K562 (cell line): ENCODE data around the gene BEND6. TPM values are rescaled to one million over a fixed set of nuclear protein-coding genes. Genes with fewer than 3 reads are reported as not detected.

Experiments used
- ATAC-seq: fragments of 200-7000 bp; cut with Tn5 transposase; 3 replicates; pipeline ENCODE4 v1.9.1; 2020; ENCODE audit warnings: moderate library complexity
- BruUV-seq: library from RNA; stranded (reverse); fragments of 400-500 nt; replicated peaks from 2 replicates; lab custom pipeline; 2021; lab: Mats Ljungman, UMichigan
- CTCF ChIA-PET: fragments of 300-600 bp; formaldehyde crosslinking; extraction: SDS; loops from one replicate; lab custom pipeline; 2021; ENCODE audit warnings: low intra/inter-chr PET ratio; lab: Yijun Ruan, JAX
- POLR2A ChIA-PET: fragments of 300-600, 350-650 bp; sonication (Branson Sonifier 250); formaldehyde crosslinking; extraction: SDS; loops from one replicate; lab custom pipeline; 2021; ENCODE audit warnings: antibody characterized with exemption, inconsistent platforms; lab: Yijun Ruan, JAX
- DNase-seq, 4 experiments: peaks; one replicate each; pipeline versions ENCODE4 v3.0.0 to v3.0.0-alpha.2; 2011 to 2018; ENCODE audit warnings: low spot score in 3 of 4, mixed read lengths in 3 of 4; ENCODE audit errors: extremely low read depth in 1 of 4
- FAIRE-seq: peaks from 2 replicates; lab custom pipeline; 2011; peaks lifted over from hg19 to GRCh38; lab: Jason Lieb, UNC
- H2AFZ ChIP-seq: 2 replicates; pipeline ENCODE4 v1.6.0; 2011; ENCODE audit warnings: low read depth, low read length, control low read depth, inconsistent platforms
- H3K27ac ChIP-seq: fragments of 200-600 bp; 3 replicates; pipeline ENCODE4 v1.8.0; 2011; ENCODE audit warnings: low read depth, mild to moderate bottlenecking, control low read depth, inconsistent platforms, low read length, moderate library complexity, mixed read lengths; ENCODE audit errors: extremely low read depth
- H3K27me3 ChIP-seq, 2 experiments: fragments of 300-600 bp in 1 of 2; 2 replicates in 1 of 2; 3 replicates in 1 of 2; pipeline versions ENCODE4 v1.6.0 to v1.8.0; 2011; ENCODE audit warnings: inconsistent platforms in 2 of 2, low read length in 2 of 2, mild to moderate bottlenecking in 1 of 2, mixed read lengths in 1 of 2, moderate library complexity in 1 of 2; ENCODE audit not compliant: control insufficient read depth in 2 of 2, insufficient read depth in 2 of 2
- H3K36me3 ChIP-seq: fragments of 300-600 bp; 3 replicates; pipeline ENCODE4 v1.8.0; 2011; ENCODE audit warnings: mild to moderate bottlenecking, low read length, inconsistent platforms; ENCODE audit not compliant: control insufficient read depth, insufficient read depth
- H3K4me1 ChIP-seq, 2 experiments: fragments of 200-600 bp in 1 of 2; replicated peaks in 1 of 2; 2 replicates in 1 of 2; 3 replicates in 1 of 2; pipeline versions ENCODE4 v1.5.1 to v1.8.0; 2011; ENCODE audit warnings: inconsistent platforms in 2 of 2, low read length in 2 of 2, mild to moderate bottlenecking in 1 of 2, mixed read lengths in 1 of 2, moderate library complexity in 1 of 2; ENCODE audit not compliant: control insufficient read depth in 2 of 2, insufficient read depth in 2 of 2
- H3K4me2 ChIP-seq: 2 replicates; pipeline ENCODE4 v1.6.1; 2011; ENCODE audit warnings: low read length, control low read depth, inconsistent platforms, mixed read lengths; ENCODE audit not compliant: insufficient read depth
- H3K4me3 ChIP-seq: fragments of 200-600 bp; sonication (generic), shearing (Covaris generic); 2 replicates; pipeline ENCODE4 v1.5.1; 2016; ENCODE audit warnings: control low read depth, inconsistent platforms
- H3K79me2 ChIP-seq: fragments of 200-600 bp; 3 replicates; pipeline ENCODE4 v1.8.0; 2011; ENCODE audit warnings: low read length, inconsistent platforms; ENCODE audit not compliant: control insufficient read depth, insufficient read depth
- H3K9ac ChIP-seq, 2 experiments: 2 replicates each; pipeline versions ENCODE4 v1.6.0 to v1.6.1; 2011; ENCODE audit warnings: low read depth in 2 of 2, low read length in 2 of 2, control low read depth in 1 of 2, inconsistent platforms in 1 of 2, mild to moderate bottlenecking in 1 of 2, mixed read lengths in 1 of 2; ENCODE audit not compliant: insufficient read depth in 1 of 2
- H3K9me1 ChIP-seq: one replicate; pipeline ENCODE4 v1.6.0; 2011; ENCODE audit warnings: inconsistent platforms, mild to moderate bottlenecking, low read length, moderate library complexity; ENCODE audit not compliant: control insufficient read depth, insufficient read depth
- H3K9me3 ChIP-seq: replicated peaks from 2 replicates; pipeline ENCODE4 v1.5.1; 2011; ENCODE audit warnings: low read depth, low read length, inconsistent platforms; ENCODE audit not compliant: control insufficient read depth, insufficient read depth
- H4K20me1 ChIP-seq: replicated peaks from 2 replicates; pipeline ENCODE4 v1.6.1; 2011; ENCODE audit warnings: low read length, inconsistent platforms, mixed read lengths; ENCODE audit not compliant: control insufficient read depth, insufficient read depth
- C11orf30 ChIP-seq: fragments of 450-650 bp; IDR thresholded peaks from 2 replicates; pipeline ENCODE4 v1.6.1; 2016; ENCODE audit warnings: low read depth, mild to moderate bottlenecking
- CBFA2T2 ChIP-seq: fragments of 450-650 bp; conservative IDR thresholded peaks from 2 replicates; pipeline ENCODE4 v1.6.1; 2017; ENCODE audit warnings: mild to moderate bottlenecking
- CCNT2 ChIP-seq: IDR thresholded peaks from 2 replicates; pipeline ENCODE4 v1.6.1; 2011; ENCODE audit warnings: borderline replicate concordance, low read depth, mild to moderate bottlenecking, moderate library complexity, mixed read lengths, low read length; ENCODE audit not compliant: insufficient read length; ENCODE audit errors: extremely low read depth
- CEBPB ChIP-seq: fragments of 450-650 bp; IDR thresholded peaks from 2 replicates; pipeline ENCODE4 v1.6.1; 2016; ENCODE audit warnings: missing genetic modification characterization, missing compliant biosample characterization
- CHD2 ChIP-seq: IDR thresholded peaks from 2 replicates; pipeline ENCODE4 v1.6.1; 2011; ENCODE audit warnings: low read depth, low read length
- DPF2 ChIP-seq: fragments of 450-650 bp; IDR thresholded peaks from 2 replicates; pipeline ENCODE4 v1.6.1; 2016
- E2F3 ChIP-seq: fragments of 250-450 bp; sonication (Bioruptor Pico); IDR thresholded peaks from 2 replicates; pipeline ENCODE4 v1.4.0; 2020; ENCODE audit warnings: mild to moderate bottlenecking
- GTF2A2 ChIP-seq: IDR thresholded peaks from 2 replicates; pipeline ENCODE4 v1.6.1; 2016; ENCODE audit warnings: mild to moderate bottlenecking, missing genetic modification characterization, missing compliant biosample characterization
- HMG20B ChIP-seq: fragments of 250-450 bp; sonication (Bioruptor Pico); IDR thresholded peaks from 2 replicates; pipeline ENCODE4 v1.5.0; 2021; ENCODE audit warnings: mild to moderate bottlenecking
- MAFF ChIP-seq: IDR thresholded peaks from 2 replicates; pipeline ENCODE4 v1.6.1; 2012; ENCODE audit warnings: low read length, improper control_type of control experiment
- MAFG ChIP-seq: fragments of 450-650 bp; conservative IDR thresholded peaks from 2 replicates; pipeline ENCODE4 v1.6.1; 2016; ENCODE audit warnings: missing genetic modification characterization, missing compliant biosample characterization
- MAFK ChIP-seq: IDR thresholded peaks from 2 replicates; pipeline ENCODE4 v1.6.1; 2011; ENCODE audit warnings: low read length, improper control_type of control experiment
- NFE2 ChIP-seq: IDR thresholded peaks from 2 replicates; pipeline ENCODE4 v1.6.1; 2014; ENCODE audit warnings: antibody characterized with exemption, low read depth
- POLR3A ChIP-seq: IDR thresholded peaks from 2 replicates; pipeline ENCODE4 v1.6.1; 2011; ENCODE audit warnings: borderline replicate concordance, mild to moderate bottlenecking, moderate library complexity; ENCODE audit not compliant: insufficient read length, insufficient read depth; ENCODE audit errors: extremely low read depth
- PTTG1 ChIP-seq: fragments of 450-650 bp; IDR thresholded peaks from 2 replicates; pipeline ENCODE4 v1.6.1; 2016; ENCODE audit warnings: low read depth, mild to moderate bottlenecking, missing genetic modification characterization, missing compliant biosample characterization
- RBM15 ChIP-seq: fragments of 200-400 bp; formaldehyde crosslinking; IDR thresholded peaks from 2 replicates; pipeline ENCODE4 v1.6.1; 2018; ENCODE audit warnings: mild to moderate bottlenecking, low read length, moderate library complexity; ENCODE audit not compliant: insufficient read depth
- SREBF1 ChIP-seq: fragments of 150-350 bp; IDR thresholded peaks from 2 replicates; pipeline ENCODE4 v1.6.1; 2014; ENCODE audit warnings: antibody characterized with exemption, low read depth, low read length, borderline replicate concordance
- TRIM24 ChIP-seq, 2 experiments: fragments of 450-650 bp; IDR thresholded peaks; 2 replicates each; pipeline ENCODE4 v1.6.1; 2016
- ZKSCAN3 ChIP-seq: fragments of 250-450 bp; sonication (Bioruptor Pico); IDR thresholded peaks from 2 replicates; pipeline ENCODE4 v1.4.0; 2020
- ZNF316 ChIP-seq: fragments of 450-650 bp; IDR thresholded peaks from 2 replicates; pipeline ENCODE4 v1.6.1; 2016
- WGBS: fragments of 100-300 bp; shearing (Covaris generic); methylation state at CpG from one replicate; pipeline ENCODE4 v1.1.6; 2016; ENCODE audit warnings: low coverage, mixed read lengths; ENCODE audit not compliant: insufficient coverage; ENCODE audit errors: missing lambda C conversion rate; 5-methylcytosine and 5-hydroxymethylcytosine counted together
- in situ Hi-C: fragments of 300-500 bp; cut with MboI; formaldehyde crosslinking; loops from 4 replicates; pipeline ENCODE4 v1.15.0; 2018; ENCODE audit warnings: inconsistent platforms, mixed read lengths
- intact Hi-C: fragments of 100-400 bp; cut with micrococcal nuclease; formaldehyde crosslinking; loops from 2 replicates; pipeline ENCODE4 v1.14.2; 2022
- polyA plus RNA-seq, 8 experiments: library from polyadenylated mRNA; depleted of rRNA in 4 of 8; stranded (reverse) in 5 of 8; unstranded in 3 of 8; fragments of >200 nt; fragmentation: Nextera tagmentation in 2 of 8; fragmentation: Illumina TruSeq in 1 of 8; extraction: Ambion mirVana in 2 of 8; extraction: Trizol in 1 of 8; gene quantifications; 2 replicates each; pipeline versions ENCODE4 v1.2.1 to v1.2.3, GENCODE V29; 2011 to 2014; ENCODE audit warnings: inconsistent platforms in 1 of 8, missing spikeins in 1 of 8
- total RNA-seq, 7 experiments: library from RNA; depleted of rRNA in 6 of 7; stranded (reverse); fragments of >200 nt in 6 of 7; fragmentation: Illumina TruSeq in 2 of 7; extraction: Trizol in 2 of 7; gene quantifications; 2 replicates each; pipeline versions ENCODE4 v1.2.1 to v1.2.3, GENCODE V29; 2011 to 2021; ENCODE audit warnings: low replicate concordance in 1 of 7

The BEND6 gene
- total and polyA plus RNA-seq, 9 of the 15 experiments (the other 6 are each of a cell fraction or from before 2014, with no cell fraction given), result 0.37 to 4.0 (median 1.1) TPM

- no TSS peak for BruUV-seq
- Histone ChIP-seq H2AFZ (no peak overlapping the region), H3K4me1 (peaks cover 13 to 20% of the 10 kb centered on the region in 2 experiments; a peak in 4 of 5 replicates), H3K9me1 (no peaks in the 10 kb centered on the region), H3K27me3 (no peaks in the 10 kb centered on the region), H3K36me3 (peaks cover 17% of the 10 kb centered on the region; the same call in 1 of the 3 replicates), H3K9ac (no peak overlapping the region), H3K4me2 (no peak overlapping the region), H3K9me3 (no peaks in the 10 kb centered on the region; the same call in 1 of the 2 replicates), H3K79me2 (peaks cover 19% of the 10 kb centered on the region), H4K20me1 (no peaks in the 10 kb centered on the region), H3K27ac (no peak overlapping the region), H3K4me3 (no peak overlapping the region)
- TF ChIP-seq MAFK (peak; percentile 64), C11orf30 (peak; percentile 85), CCNT2 (no peak), CBFA2T2 (no peak), MAFF (peak; percentile 68), GTF2A2 (tag) (no peak), MAFG (peak; percentile 87), NFE2 (peak; percentile 87), HMG20B (no peak), POLR3A (no peak), RBM15 (no peak), DPF2 (0 out of 2 replicates have a peak, but pooled peaks have one; percentile 15), ZKSCAN3 (no peak), TRIM24 (IDR thresholded peaks at IDR 0.05) (no peak), PTTG1 (tag) (no peak), ZNF316 (peak; percentile 87), SREBF1 (no peak), CEBPB (no peak), E2F3 (CRISPR knock-in tag) (no peak), CHD2 (no peak)
- ChIA-PET POLR2A (interaction anchor here (0.7 kb wide), 2 partner anchors 10 to 232 kb away, joined by 3 read pairs; no protein-coding TSS in a partner anchor), CTCF (no interaction called here)
- in situ Hi-C loops (no loop called here), intact Hi-C loops (no loop called here)
- DNase-seq (peak in 1 of 4 experiments; percentile 45), FAIRE-seq (no peak), ATAC-seq (no peak)
- whole genome bisulfite sequencing, result 82% methylated on average over 3 of the region's 3 CpGs
Measured at GRCh38 chr6:56951049-56951831, 3.7 kb upstream of the BEND6 start.
